Fibroblast of villous mesenchyme (primary cell): ENCODE results near the gene GOLGB1. TPM values are rescaled to one million over a fixed set of nuclear protein-coding genes. Genes with fewer than 3 reads are reported as not detected.

ENCODE experiments used
- DNase-seq: peaks from one replicate; pipeline ENCODE4 v3.0.0-alpha.2; 2010; ENCODE audit warnings: low read depth
- H3K4me3 ChIP-seq: 2 replicates; pipeline ENCODE4 v1.5.1; 2011; ENCODE audit warnings: low read depth, mild to moderate bottlenecking, low read length
- small RNA-seq: library from RNA; depleted of rRNA; stranded (forward); fragments of <200 nt; gene quantifications from one replicate; pipeline ENCODE3, GENCODE V24; 2012
- total RNA-seq: library from RNA; depleted of rRNA; stranded (reverse); fragments of >200 nt; gene quantifications from 2 replicates; pipeline ENCODE4 v1.2.3, GENCODE V29; 2012
- TF ChIP-seq, protein P1 (sequence below): IDR thresholded peaks from 2 replicates; pipeline ENCODE4 v1.5.1; 2012; ENCODE audit warnings: low read depth, mild to moderate bottlenecking, low read length; ENCODE audit not compliant: insufficient read depth

GOLGB1 gene
- total RNA-seq, 1 donor: 51.8 TPM

DNA sequence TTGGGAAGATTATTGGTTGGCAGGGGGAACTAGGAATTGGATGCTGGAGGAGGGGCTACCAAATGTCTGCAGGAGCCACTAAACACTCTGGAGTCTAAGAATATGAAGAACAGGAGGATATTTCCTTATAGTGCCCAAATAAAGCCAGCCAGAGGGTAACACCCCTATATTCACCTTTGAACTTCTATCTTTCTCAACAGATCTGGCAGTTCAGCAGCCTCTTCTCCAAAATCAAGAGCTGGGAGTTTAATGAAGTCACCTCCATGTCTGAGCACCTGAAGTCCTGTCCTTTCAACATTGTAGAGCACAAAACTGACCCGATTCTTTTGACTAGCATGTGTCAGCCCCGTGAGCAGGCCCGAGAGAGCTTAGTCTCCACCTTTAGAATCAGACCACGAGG is 123.0 kb downstream of the GOLGB1 start:
- no peak for DNase-seq
- TF ChIP-seq, protein P1, sequence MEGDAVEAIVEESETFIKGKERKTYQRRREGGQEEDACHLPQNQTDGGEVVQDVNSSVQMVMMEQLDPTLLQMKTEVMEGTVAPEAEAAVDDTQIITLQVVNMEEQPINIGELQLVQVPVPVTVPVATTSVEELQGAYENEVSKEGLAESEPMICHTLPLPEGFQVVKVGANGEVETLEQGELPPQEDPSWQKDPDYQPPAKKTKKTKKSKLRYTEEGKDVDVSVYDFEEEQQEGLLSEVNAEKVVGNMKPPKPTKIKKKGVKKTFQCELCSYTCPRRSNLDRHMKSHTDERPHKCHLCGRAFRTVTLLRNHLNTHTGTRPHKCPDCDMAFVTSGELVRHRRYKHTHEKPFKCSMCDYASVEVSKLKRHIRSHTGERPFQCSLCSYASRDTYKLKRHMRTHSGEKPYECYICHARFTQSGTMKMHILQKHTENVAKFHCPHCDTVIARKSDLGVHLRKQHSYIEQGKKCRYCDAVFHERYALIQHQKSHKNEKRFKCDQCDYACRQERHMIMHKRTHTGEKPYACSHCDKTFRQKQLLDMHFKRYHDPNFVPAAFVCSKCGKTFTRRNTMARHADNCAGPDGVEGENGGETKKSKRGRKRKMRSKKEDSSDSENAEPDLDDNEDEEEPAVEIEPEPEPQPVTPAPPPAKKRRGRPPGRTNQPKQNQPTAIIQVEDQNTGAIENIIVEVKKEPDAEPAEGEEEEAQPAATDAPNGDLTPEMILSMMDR: no peak
- H3K4me3 ChIP-seq: no peak overlapping the region

DNA sequence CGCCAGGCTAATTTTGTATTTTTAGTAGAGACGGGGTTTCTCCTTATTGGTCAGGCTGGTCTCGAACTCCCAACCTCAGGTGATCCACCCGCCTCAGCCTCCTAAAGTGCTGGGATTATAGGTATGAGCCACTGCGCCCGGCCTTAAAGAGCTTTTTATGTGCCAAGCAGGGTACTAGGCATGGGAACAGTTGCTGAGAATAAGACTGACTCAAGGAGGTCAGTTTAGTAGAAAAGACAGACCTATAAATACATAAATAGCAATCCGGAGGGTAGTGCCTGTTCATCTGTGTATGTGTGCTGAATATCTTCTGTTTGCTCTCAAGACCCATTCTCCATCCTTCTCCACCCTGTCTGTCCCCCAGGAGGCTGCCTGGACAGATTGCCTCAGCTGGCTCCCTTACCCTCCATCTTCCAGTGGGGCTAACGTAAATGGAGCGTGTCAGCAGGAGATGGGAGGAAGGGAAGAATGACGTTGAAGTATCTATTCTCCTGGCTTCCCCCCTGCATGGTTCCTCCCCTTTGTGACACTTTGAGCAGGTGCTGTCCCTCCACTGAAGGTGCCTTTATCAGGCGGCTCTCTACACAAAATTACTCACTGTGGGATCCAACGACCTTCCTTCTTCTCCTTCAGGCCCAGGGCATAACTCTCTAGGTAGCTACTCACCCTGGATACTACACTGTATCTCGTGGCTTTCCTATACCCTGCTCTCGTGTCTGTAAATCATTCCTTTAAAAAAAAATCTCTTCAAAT is 125.2 kb downstream of the GOLGB1 start:
- no peak overlapping the region for H3K4me3 ChIP-seq
- TF ChIP-seq, protein P1: no peak
- DNase-seq: no peak

DNA sequence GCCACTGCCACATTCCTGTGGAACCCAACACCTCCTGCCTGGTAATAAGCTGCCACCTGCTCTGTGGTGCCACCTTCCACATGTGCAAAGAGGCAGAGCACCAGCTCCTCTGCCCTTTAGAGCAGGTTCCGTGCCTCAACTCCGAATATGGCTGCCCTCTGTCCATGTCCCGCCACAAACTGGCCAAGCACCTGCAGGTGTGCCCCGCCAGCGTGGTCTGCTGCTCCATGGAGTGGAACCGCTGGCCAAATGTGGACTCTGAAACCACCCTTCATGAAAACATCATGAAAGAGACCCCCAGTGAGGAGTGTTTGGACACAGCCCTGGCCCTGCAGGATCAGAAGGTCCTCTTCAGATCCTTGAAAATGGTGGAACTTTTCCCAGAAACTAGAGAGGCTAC is 128.1 kb downstream of the GOLGB1 start:
- no peak overlapping the region for H3K4me3 ChIP-seq
- DNase-seq: no peak
- TF ChIP-seq, protein P1: no peak

DNA sequence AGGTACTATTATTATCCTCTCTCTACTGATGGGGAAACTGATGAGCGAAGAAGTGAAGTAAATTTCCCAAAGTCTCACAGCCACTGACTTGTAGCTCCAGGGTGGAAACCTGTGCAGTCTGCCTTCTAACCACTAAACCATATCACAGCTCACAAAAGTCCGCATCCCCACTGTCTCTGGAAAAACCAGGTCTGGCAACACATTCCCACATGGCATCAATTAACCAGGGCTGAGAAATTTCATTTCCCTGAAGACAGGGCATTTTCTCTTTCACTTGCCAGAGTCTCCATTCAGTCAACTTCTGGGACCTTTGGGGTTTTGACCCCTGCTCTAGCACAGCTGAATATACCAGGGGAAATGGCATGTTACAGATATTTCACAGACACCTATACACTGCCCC is 129.8 kb downstream of the GOLGB1 start:
- no peak overlapping the region for H3K4me3 ChIP-seq
- DNase-seq: no peak
- TF ChIP-seq, protein P1: no peak

Small RNA genes within 50 kb of the gene (small RNA-seq; reads per million reads assigned to genes)
- gene RNU4-62P: not detected

Other genes starting within 250 kb of the GOLGB1 start
- 6.4 and 6.9 TPM in 2 replicates for gene POLQ, start 203.8 kb downstream of the GOLGB1 start, total RNA-seq
- gene ARGFX, start 181.8 kb downstream of the GOLGB1 start, total RNA-seq: not detected in 2 replicates
- under 0.01 TPM in 1 of 2 replicates, not detected in the other for gene FBXO40, start 156.4 kb downstream of the GOLGB1 start, total RNA-seq
- gene HCLS1, start 88.8 kb downstream of the GOLGB1 start, total RNA-seq: 0.86 and 4.8 TPM in 2 replicates
- 17.7 and 18.1 TPM in 2 replicates for gene IQCB1, start 85.3 kb upstream of the GOLGB1 start, total RNA-seq
- gene EAF2, start 85.5 kb upstream of the GOLGB1 start, total RNA-seq: 0.32 and 0.43 TPM in 2 replicates
- gene SLC15A2, start 144.7 kb upstream of the GOLGB1 start, total RNA-seq: under 0.01 and 0.43 TPM in 2 replicates